IPS DF 6.9 (cell line): ENCODE results near the gene TMPRSS6.

Experiments
- DNase-seq: peaks from one replicate; pipeline ENCODE4 v3.0.0-alpha.2; 2013; ENCODE audit warnings: low read depth, low spot score
- H3K27ac ChIP-seq: one replicate; pipeline ENCODE4 v1.5.1; 2013; ENCODE audit warnings: low read length, control low read depth
- H3K27me3 ChIP-seq: 2 replicates; pipeline ENCODE4 v1.6.1; 2013; ENCODE audit warnings: mild to moderate bottlenecking, low read length; ENCODE audit not compliant: control insufficient read depth, insufficient read depth
- H3K36me3 ChIP-seq: 2 replicates; pipeline ENCODE4 v1.6.1; 2013; ENCODE audit warnings: low read length; ENCODE audit not compliant: control insufficient read depth, insufficient read depth
- H3K4me1 ChIP-seq: 2 replicates; pipeline ENCODE4 v1.6.1; 2013; ENCODE audit warnings: low read length; ENCODE audit not compliant: control insufficient read depth, insufficient read depth
- H3K4me3 ChIP-seq: 2 replicates; pipeline ENCODE4 v1.5.1; 2013; ENCODE audit warnings: mild to moderate bottlenecking, low read length
- H3K9me3 ChIP-seq: 2 replicates; pipeline ENCODE4 v1.6.1; 2013; ENCODE audit warnings: low read length, inconsistent platforms; ENCODE audit not compliant: control insufficient read depth, insufficient read depth
- WGBS: extraction: QIAGEN DNeasy Blood & Tissue Kit; methylation state at CpG from one replicate; pipeline ENCODE4 v1.1.7; 2013; ENCODE audit warnings: mixed read lengths, missing lambda C conversion rate; ENCODE audit not compliant: insufficient read length, insufficient coverage; 5-methylcytosine and 5-hydroxymethylcytosine counted together

Gene TMPRSS6

DNA sequence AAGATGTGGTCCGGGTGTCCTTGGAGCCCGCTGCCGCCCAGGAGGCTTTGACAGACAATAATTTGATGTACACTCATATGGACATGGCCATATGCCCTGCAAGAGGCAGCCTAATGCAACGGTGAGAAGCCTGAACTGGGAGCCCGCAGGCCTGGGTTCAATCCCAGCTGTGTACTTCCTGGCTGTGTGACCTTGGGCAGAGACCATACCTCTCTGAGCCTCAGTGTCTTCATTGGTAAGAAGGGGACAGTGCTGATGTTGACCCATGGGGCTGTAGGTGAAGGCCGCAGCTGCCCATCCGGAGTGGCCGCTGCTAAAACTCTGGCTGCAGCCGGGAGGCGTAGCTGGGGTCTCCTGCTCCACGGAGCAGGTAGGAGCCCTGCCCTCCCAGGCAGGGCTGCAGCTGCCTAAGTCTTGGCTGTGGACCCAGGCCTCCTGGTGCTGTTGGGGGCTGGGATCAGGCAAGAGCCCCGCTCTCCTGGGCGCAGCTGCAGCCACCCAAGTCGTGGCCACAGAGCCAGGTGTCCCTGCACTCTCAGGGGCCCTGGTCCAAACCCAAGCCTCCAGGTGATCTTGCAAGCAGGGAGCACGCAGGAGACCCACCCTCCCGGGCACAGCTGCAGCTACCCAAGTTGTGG is 31.3 kb upstream of the TMPRSS6 start:
- Histone ChIP-seq H3K4me1 (no peaks in the 10 kb centered on the region), H3K36me3 (no peaks in the 10 kb centered on the region), H3K9me3 (no peaks in the 10 kb centered on the region), H3K27me3 (no peaks in the 10 kb centered on the region), H3K4me3 (no peak overlapping the region), H3K27ac (no peak overlapping the region)
- WGBS, result no CpG with 5 or more reads among the region's 16 CpGs
- no peak for DNase-seq

- Histone ChIP-seq H3K4me3 (no peak overlapping the region), H3K9me3 (no peaks in the 10 kb centered on the region), H3K4me1 (no peaks in the 10 kb centered on the region), H3K27me3 (no peaks in the 10 kb centered on the region), H3K36me3 (no peaks in the 10 kb centered on the region), H3K27ac (no peak overlapping the region)
- DNase-seq, result no peak
- WGBS, result no CpG with 5 or more reads among the region's 7 CpGs
Measured at GRCh38 chr22:37139762-37140161, 30.2 kb upstream of the TMPRSS6 start.

DNA sequence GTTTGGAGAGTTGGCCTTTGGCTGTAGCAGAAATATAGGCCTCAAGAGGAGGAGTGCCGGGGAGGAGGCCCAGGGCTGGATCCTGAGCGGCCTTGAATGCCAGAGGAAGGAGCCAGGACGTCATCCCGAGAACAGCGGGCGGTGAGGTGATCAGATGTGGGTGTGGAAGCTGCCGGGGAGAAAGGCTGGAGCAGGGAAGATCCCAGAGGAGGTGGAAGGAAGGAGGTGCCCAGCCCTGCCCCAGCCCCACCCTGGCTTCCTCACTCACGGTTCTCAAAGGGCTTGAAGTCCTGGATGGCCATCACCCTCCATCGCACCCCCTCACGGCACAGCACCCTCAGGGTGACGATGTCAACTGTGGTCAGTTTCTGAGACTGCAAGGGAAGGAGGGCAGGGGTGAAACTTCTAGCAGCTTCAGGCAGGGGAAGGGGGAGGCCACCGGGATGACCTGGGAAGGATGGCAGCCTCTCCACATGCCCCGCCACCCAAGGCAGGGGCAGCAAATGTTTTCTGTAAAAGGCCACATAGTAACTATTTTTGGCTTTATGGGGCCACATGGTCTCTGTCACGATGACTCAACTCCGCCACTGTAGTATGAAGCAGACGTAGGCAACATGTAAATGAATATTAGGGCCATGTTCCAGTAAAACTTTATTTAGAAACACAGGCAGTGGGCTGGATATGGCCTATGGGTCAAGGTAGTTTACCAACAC is 29.5 kb upstream of the TMPRSS6 start:
- Histone ChIP-seq H3K27me3 (no peaks in the 10 kb centered on the region), H3K27ac (no peak overlapping the region), H3K9me3 (no peaks in the 10 kb centered on the region), H3K36me3 (no peaks in the 10 kb centered on the region), H3K4me3 (no peak overlapping the region), H3K4me1 (no peaks in the 10 kb centered on the region)
- WGBS, result no CpG with 5 or more reads among the region's 16 CpGs
- DNase-seq, result no peak

- no peaks in the 10 kb centered on the region for H3K9me3 ChIP-seq
- no peaks in the 10 kb centered on the region for H3K4me1 ChIP-seq
- DNase-seq, result no peak
- H3K27ac ChIP-seq, result no peak overlapping the region
- no peaks in the 10 kb centered on the region for H3K36me3 ChIP-seq
- no peak overlapping the region for H3K4me3 ChIP-seq
- no CpG with 5 or more reads among the region's 6 CpGs for WGBS
- H3K27me3 ChIP-seq, result no peaks in the 10 kb centered on the region
Measured at GRCh38 chr22:37137903-37138665, 28.6 kb upstream of the TMPRSS6 start.

GRCh38 chr22:37137131-37137530 is 27.6 kb upstream of the TMPRSS6 start:
- H3K9me3 ChIP-seq, result no peaks in the 10 kb centered on the region
- H3K4me1 ChIP-seq, result no peaks in the 10 kb centered on the region
- H3K27me3 ChIP-seq, result no peaks in the 10 kb centered on the region
- no peak overlapping the region for H3K27ac ChIP-seq
- WGBS, result no CpG with 5 or more reads among the region's 8 CpGs
- no peak for DNase-seq
- H3K4me3 ChIP-seq, result no peak overlapping the region
- H3K36me3 ChIP-seq, result no peaks in the 10 kb centered on the region

DNA sequence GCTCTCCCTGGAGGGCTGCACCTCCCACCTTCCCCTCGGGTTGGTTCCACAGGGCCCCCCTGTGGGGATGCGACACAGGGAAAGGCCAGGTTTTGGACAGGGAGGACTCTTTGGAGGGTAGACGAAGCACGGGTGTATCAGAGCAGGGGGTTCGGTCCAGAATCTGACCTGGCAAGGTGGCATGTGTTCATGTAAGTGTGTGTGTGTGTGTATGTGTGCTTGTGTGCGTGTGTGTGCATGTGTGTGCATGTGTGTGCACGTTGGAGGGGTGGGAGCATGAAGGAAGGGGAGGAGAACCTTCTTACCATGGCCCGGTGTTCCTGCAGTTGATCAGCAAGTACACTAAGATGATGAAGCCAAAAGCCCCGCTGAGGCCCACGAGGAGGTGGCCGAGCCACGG is 25.5 kb upstream of the TMPRSS6 start:
- WGBS, result no CpG with 5 or more reads among the region's 12 CpGs
- no peaks in the 10 kb centered on the region for H3K36me3 ChIP-seq
- H3K4me3 ChIP-seq, result no peak overlapping the region

DNA sequence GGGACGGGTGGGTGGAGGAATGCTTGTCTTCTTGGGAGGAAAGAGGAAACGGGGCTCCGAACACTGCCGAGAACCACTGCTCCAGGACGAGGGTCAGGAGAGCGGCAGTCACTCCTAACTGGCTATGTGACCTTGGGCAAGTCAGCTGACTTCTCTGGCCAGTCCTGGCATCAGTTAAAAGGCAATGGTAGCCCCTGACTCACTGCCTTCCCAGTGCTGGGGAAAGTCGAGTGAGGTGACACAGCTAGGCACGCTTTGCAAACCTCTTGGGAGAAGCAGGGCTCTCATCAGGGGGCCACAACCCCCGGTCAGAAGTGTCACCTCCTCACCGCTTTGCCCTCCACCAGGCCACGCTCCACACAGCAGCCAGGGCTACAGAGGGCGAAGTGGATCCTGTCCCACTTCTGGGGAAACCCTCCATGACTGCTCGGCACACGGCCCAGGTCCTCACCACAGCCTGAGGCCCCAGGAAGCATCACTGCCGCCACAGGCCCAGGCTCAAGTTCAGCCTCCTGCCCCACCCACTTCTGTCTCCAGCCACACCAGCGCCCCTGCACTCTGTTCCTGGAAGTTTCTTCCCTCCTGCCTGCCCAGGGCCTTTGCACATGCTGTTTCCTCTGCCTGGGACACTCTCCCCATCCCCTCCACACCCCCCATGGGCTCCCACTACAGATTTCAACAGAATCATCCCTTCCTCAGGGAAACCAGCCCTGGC is 23.9 kb upstream of the TMPRSS6 start:
- no peaks in the 10 kb centered on the region for H3K9me3 ChIP-seq
- no peak overlapping the region for H3K27ac ChIP-seq
- H3K27me3 ChIP-seq, result no peaks in the 10 kb centered on the region
- H3K4me3 ChIP-seq, result no peak overlapping the region
- no CpG with 5 or more reads among the region's 16 CpGs for WGBS
- no peak for DNase-seq
- H3K4me1 ChIP-seq, result no peaks in the 10 kb centered on the region; the same call in 1 of the 2 replicates
- H3K36me3 ChIP-seq, result no peaks in the 10 kb centered on the region

More for the DNA sequence above, 25.5 kb upstream of the TMPRSS6 start:
- Histone ChIP-seq H3K9me3 (no peaks in the 10 kb centered on the region), H3K4me1 (no peaks in the 10 kb centered on the region), H3K27me3 (no peaks in the 10 kb centered on the region), H3K27ac (no peak overlapping the region)
- no peak for DNase-seq

- H3K9me3 ChIP-seq, result no peaks in the 10 kb centered on the region
- no peaks in the 10 kb centered on the region for H3K36me3 ChIP-seq
- no peak for DNase-seq
- no CpG with 5 or more reads among the region's 7 CpGs for WGBS
- H3K4me3 ChIP-seq, result no peak overlapping the region
- no peaks in the 10 kb centered on the region for H3K27me3 ChIP-seq
- H3K4me1 ChIP-seq, result no peaks in the 10 kb centered on the region; the same call in 1 of the 2 replicates
- no peak overlapping the region for H3K27ac ChIP-seq
Measured at GRCh38 chr22:37132773-37133172, 23.3 kb upstream of the TMPRSS6 start.

DNA sequence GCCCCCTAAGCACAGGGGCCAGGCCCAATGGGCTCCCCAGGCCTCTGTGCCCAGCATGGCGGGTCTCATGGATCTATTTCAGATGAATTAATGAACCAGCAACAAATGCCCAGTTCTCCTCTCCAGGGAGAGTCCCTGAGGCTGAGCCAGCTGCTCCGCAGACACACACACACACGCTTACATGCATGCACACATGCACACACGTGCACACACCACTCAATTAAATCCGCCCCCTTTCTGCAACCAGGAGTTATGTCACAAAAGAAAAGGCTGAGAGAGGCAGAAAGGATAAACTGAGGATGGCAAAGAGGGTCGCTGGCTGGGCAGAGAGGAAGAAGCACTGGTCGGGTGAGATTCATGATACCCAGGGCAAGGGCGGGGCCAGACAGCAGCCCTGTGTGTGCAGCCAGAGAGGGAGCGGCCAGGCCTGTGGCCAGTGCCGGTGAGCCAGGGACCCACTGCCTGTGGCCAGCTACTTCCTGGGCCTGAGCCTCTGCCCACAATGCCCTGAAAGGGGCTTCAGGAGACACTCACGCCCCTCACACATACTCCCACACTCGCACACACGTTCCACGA is 20.4 kb upstream of the TMPRSS6 start:
- Histone ChIP-seq H3K27ac (no peak overlapping the region), H3K4me3 (no peak overlapping the region), H3K4me1 (no peaks in the 10 kb centered on the region; the same call in 1 of the 2 replicates), H3K9me3 (no peaks in the 10 kb centered on the region), H3K27me3 (no peaks in the 10 kb centered on the region), H3K36me3 (no peaks in the 10 kb centered on the region)
- DNase-seq, result no peak
- WGBS, result no CpG with 5 or more reads among the region's 14 CpGs
